Ishikawa (cell line): ENCODE results near the gene TMEM108.

Experiments
- CEBPB ChIP-seq: IDR thresholded peaks from 2 replicates; pipeline ENCODE4 v1.6.1; 2012
- CREB1 ChIP-seq: IDR thresholded peaks from 2 replicates; pipeline ENCODE4 v1.6.1; 2012; ENCODE audit warnings: low read depth
- EGR1 ChIP-seq: IDR thresholded peaks from 2 replicates; pipeline ENCODE4 v1.6.1; 2012
- EP300 ChIP-seq: IDR thresholded peaks from 2 replicates; pipeline ENCODE4 v1.6.1; 2012; ENCODE audit warnings: borderline replicate concordance
- FOXM1 ChIP-seq: IDR thresholded peaks from 2 replicates; pipeline ENCODE4 v1.6.1; 2012; ENCODE audit warnings: low read depth, borderline replicate concordance
- NFIC ChIP-seq: IDR thresholded peaks from 2 replicates; pipeline ENCODE4 v1.6.1; 2012
- RAD21 ChIP-seq: IDR thresholded peaks from 2 replicates; pipeline ENCODE4 v1.6.1; 2012; ENCODE audit warnings: low read depth
- TCF12 ChIP-seq: IDR thresholded peaks from 2 replicates; pipeline ENCODE4 v1.6.1; 2012; ENCODE audit warnings: low read depth
- YY1 ChIP-seq: IDR thresholded peaks from 2 replicates; pipeline ENCODE4 v1.6.1; 2012; ENCODE audit warnings: low read depth
- TF ChIP-seq, protein P1 (sequence below): IDR thresholded peaks from 2 replicates; pipeline ENCODE4 v1.6.1; 2012
- TF ChIP-seq, protein P2 (sequence below): IDR thresholded peaks from 2 replicates; pipeline ENCODE4 v1.6.1; 2012
- TF ChIP-seq, protein P3 (sequence below): IDR thresholded peaks from 2 replicates; pipeline ENCODE4 v1.6.1; 2012; ENCODE audit warnings: low read depth, mild to moderate bottlenecking

DNA sequence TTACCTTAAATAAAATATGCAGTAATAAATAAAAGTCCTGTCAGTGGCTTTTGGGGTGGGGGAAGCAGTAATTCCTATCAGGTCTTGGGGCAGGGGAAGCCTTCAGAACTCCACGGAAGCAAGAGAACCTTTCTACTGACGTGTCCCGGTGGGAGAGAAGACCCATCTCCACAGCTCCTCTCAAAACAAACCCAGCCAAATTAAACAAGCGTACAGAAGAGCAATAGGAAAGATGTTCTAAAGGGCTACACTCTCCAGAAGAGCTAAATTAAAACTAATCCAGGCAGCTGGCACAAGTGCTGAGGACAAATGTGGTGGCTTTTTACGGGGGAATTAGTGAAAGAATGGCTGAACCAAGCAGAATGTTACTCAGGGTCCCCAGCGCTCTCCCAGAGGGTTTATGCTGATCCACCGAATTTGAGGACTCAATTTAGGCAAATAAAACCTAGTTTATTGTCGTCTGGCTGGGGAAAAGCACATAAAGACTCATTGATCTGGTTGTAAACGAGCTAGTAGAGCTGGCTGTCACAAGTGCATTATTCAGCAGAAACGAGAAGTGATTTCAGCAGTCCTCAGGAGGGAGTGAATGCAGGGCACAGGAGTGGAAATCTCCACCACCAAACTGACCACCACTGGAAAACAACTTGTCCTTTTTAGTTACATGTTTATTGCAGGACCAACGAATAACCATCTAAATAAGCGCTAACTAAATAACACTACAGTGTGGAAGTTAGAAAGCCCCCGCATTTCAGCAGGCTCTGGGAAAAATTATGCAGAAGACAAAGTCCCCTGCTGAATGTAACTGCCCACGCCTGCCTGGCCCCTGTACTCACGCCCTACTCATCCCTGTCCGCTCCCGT lies 375.2 kb downstream of the TMEM108 start:
- TF ChIP-seq, protein P1, sequence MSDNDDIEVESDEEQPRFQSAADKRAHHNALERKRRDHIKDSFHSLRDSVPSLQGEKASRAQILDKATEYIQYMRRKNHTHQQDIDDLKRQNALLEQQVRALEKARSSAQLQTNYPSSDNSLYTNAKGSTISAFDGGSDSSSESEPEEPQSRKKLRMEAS, result no peak
- TF ChIP-seq, protein P2, sequence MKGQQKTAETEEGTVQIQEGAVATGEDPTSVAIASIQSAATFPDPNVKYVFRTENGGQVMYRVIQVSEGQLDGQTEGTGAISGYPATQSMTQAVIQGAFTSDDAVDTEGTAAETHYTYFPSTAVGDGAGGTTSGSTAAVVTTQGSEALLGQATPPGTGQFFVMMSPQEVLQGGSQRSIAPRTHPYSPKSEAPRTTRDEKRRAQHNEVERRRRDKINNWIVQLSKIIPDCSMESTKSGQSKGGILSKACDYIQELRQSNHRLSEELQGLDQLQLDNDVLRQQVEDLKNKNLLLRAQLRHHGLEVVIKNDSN, result no peak
- TF ChIP-seq TCF12, result no peak
- no peak for TF ChIP-seq EP300
- TF ChIP-seq RAD21, result no peak
- no peak for TF ChIP-seq EGR1
- no peak for TF ChIP-seq NFIC
- TF ChIP-seq CREB1, result no peak
- TF ChIP-seq, protein P3, sequence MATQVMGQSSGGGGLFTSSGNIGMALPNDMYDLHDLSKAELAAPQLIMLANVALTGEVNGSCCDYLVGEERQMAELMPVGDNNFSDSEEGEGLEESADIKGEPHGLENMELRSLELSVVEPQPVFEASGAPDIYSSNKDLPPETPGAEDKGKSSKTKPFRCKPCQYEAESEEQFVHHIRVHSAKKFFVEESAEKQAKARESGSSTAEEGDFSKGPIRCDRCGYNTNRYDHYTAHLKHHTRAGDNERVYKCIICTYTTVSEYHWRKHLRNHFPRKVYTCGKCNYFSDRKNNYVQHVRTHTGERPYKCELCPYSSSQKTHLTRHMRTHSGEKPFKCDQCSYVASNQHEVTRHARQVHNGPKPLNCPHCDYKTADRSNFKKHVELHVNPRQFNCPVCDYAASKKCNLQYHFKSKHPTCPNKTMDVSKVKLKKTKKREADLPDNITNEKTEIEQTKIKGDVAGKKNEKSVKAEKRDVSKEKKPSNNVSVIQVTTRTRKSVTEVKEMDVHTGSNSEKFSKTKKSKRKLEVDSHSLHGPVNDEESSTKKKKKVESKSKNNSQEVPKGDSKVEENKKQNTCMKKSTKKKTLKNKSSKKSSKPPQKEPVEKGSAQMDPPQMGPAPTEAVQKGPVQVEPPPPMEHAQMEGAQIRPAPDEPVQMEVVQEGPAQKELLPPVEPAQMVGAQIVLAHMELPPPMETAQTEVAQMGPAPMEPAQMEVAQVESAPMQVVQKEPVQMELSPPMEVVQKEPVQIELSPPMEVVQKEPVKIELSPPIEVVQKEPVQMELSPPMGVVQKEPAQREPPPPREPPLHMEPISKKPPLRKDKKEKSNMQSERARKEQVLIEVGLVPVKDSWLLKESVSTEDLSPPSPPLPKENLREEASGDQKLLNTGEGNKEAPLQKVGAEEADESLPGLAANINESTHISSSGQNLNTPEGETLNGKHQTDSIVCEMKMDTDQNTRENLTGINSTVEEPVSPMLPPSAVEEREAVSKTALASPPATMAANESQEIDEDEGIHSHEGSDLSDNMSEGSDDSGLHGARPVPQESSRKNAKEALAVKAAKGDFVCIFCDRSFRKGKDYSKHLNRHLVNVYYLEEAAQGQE, result no peak
- TF ChIP-seq FOXM1, result no peak
- no peak for TF ChIP-seq YY1
- no peak for TF ChIP-seq CEBPB
